B cell (primary cell): ENCODE measurements around the gene SLC49A3.

Experiments
- EZH2 ChIP-seq: IDR thresholded peaks from 2 replicates; pipeline ENCODE4 v1.6.1; 2012; ENCODE audit warnings: borderline replicate concordance, low read depth, mild to moderate bottlenecking, moderate library complexity, low read length; ENCODE audit not compliant: insufficient read depth, poor library complexity, severe bottlenecking
- TF ChIP-seq, protein P1 (sequence below): fragments of 200-600 bp; IDR thresholded peaks from one replicate; pipeline ENCODE4 v1.8.0; 2022; ENCODE audit warnings: antibody characterized with exemption, mild to moderate bottlenecking

DNA sequence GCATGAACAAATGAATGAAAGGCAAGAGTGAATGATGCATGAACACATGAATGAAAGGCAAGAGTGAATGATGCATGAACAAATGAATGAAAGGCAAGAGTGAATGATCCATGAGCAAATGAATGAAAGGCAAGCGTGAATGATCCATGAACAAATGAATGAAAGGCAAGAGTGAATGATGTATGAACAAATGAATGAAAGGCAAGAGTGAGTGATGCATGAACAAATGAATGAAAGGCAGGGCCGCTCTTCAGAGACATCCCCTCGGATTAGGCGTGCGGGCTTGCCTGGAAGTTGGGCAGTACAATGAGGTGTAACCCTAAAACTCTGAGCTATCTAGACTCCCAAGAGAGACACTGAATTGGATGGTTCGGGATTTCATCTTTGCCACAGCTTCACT is 20.4 kb upstream of the SLC49A3 start:
- TF ChIP-seq, protein P1, sequence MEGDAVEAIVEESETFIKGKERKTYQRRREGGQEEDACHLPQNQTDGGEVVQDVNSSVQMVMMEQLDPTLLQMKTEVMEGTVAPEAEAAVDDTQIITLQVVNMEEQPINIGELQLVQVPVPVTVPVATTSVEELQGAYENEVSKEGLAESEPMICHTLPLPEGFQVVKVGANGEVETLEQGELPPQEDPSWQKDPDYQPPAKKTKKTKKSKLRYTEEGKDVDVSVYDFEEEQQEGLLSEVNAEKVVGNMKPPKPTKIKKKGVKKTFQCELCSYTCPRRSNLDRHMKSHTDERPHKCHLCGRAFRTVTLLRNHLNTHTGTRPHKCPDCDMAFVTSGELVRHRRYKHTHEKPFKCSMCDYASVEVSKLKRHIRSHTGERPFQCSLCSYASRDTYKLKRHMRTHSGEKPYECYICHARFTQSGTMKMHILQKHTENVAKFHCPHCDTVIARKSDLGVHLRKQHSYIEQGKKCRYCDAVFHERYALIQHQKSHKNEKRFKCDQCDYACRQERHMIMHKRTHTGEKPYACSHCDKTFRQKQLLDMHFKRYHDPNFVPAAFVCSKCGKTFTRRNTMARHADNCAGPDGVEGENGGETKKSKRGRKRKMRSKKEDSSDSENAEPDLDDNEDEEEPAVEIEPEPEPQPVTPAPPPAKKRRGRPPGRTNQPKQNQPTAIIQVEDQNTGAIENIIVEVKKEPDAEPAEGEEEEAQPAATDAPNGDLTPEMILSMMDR, result no peak
- TF ChIP-seq EZH2, result no peak
